HG03025 (cell line): ENCODE measurements around the gene TP63.

Source experiments
- ATAC-seq: cut with Tn5 transposase; IDR thresholded peaks from one replicate; pipeline ENCODE4 v1.9.1; 2021; ENCODE audit warnings: mild to moderate bottlenecking, moderate library complexity; ENCODE audit not compliant: unreplicated experiment, low FRiP score

TP63 gene

GRCh38 chr3:189805375-189806067, 174.3 kb downstream of the TP63 start:
- no peak for ATAC-seq

GRCh38 chr3:189806171-189806951, 175.2 kb downstream of the TP63 start:
- ATAC-seq = no peak

GRCh38 chr3:189808246-189809007, 177.2 kb downstream of the TP63 start:
- no peak for ATAC-seq

GRCh38 chr3:189809583-189809982, 178.4 kb downstream of the TP63 start:
- ATAC-seq = no peak

- ATAC-seq = no peak
Measured at GRCh38 chr3:189812806-189813465, 181.7 kb downstream of the TP63 start.

- ATAC-seq = no peak
Measured at GRCh38 chr3:189813647-189814240, 182.6 kb downstream of the TP63 start.

- ATAC-seq = peak; percentile 82
Measured at GRCh38 chr3:189820365-189820720, 189.2 kb downstream of the TP63 start.

- ATAC-seq = no peak
Measured at GRCh38 chr3:189821262-189821661, 190.1 kb downstream of the TP63 start.

- no peak for ATAC-seq
Measured at GRCh38 chr3:189822726-189823125, 191.5 kb downstream of the TP63 start.

- no peak for ATAC-seq
Measured at GRCh38 chr3:189824629-189825312, 193.6 kb downstream of the TP63 start.

GRCh38 chr3:189826566-189826965, 195.4 kb downstream of the TP63 start:
- no peak for ATAC-seq

GRCh38 chr3:189827108-189827507, 195.9 kb downstream of the TP63 start:
- no peak for ATAC-seq

- ATAC-seq = no peak
Measured at GRCh38 chr3:189830401-189830800, 199.2 kb downstream of the TP63 start.

GRCh38 chr3:189833266-189833665, 202.1 kb downstream of the TP63 start:
- ATAC-seq = no peak

- ATAC-seq = no peak
Measured at GRCh38 chr3:189833996-189834395, 202.8 kb downstream of the TP63 start.

- ATAC-seq = no peak
Measured at GRCh38 chr3:189834462-189834861, 203.3 kb downstream of the TP63 start.

- ATAC-seq = no peak
Measured at GRCh38 chr3:189836795-189837194, 205.6 kb downstream of the TP63 start.

- ATAC-seq = no peak
Measured at GRCh38 chr3:189838291-189838690, 207.1 kb downstream of the TP63 start.

- no peak for ATAC-seq
Measured at GRCh38 chr3:189839576-189839975, 208.4 kb downstream of the TP63 start.
